ENCODE data around the gene MAGI1.

GRCh38 chr3:65466300-65466988 lies 572.3 kb downstream of the MAGI1 start:
- no peak for TF ChIP-seq CTCF (IDR thresholded peaks at IDR 0.05)
- no peak for TF ChIP-seq POLR2A (IDR thresholded peaks at IDR 0.05)

All from breast epithelium (tissue), 3 donors.